Measurements from ENCODE around the gene CCDC157. TPM values are rescaled to one million over a fixed set of nuclear protein-coding genes. Genes with fewer than 3 reads are reported as not detected.

CCDC157 gene
- total RNA-seq, 4 donors from 2014 or later = 2.2 to 4.7 (median 3.1) TPM

DNA sequence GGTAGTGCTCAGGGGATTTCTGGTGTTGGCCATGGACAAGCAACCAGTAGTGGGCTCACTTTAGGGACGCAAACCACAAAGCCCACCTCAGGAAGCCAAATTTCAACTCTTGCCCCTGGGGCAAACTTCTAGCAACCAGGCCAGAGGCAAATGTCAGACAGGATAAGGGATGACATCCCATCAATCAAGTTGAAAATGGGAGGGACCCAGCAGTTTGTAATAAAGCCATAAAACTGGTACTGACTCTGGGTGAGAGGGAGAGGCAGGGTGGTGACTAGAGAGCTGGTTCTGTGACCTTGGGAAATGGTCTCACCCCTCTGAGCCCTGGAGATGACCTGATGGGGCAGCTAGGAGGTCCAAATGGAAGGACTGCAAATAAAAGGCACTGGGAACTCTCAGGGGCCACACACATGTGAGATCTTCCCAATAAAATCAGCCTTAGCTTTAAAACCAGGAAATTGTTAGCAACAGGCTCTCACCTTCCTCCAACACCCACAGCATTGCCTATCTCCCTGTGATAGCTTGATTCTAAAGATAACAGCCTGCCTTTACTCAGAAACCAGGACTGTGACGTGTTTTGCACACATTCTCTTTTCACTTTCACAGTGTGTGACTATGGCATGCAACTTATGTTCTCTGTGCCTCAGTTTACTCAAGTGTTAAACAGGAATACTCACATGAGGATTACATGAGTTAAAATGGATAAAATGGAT is 23.7 kb upstream of the CCDC157 start:
- TF ChIP-seq POLR2A (IDR thresholded peaks at IDR 0.05) = no peak
- no peak for TF ChIP-seq CTCF (IDR thresholded peaks at IDR 0.05)
- no peak for TF ChIP-seq EP300 (IDR thresholded peaks at IDR 0.05)
- no peak for TF ChIP-seq POLR2AphosphoS5 (IDR thresholded peaks at IDR 0.05)
- WGBS = 78% methylated on average over 2 of the region's 2 CpGs
- no peaks in the 10 kb centered on the region for H3K9me3 ChIP-seq
- no peaks in the 10 kb centered on the region for H3K27me3 ChIP-seq
- H3K27ac ChIP-seq = no peak overlapping the region
- no peak overlapping the region for H3K4me3 ChIP-seq
- DNase-seq (ENCODE audit: low spot score in 2 of 2) = no peak
- peaks cover 70% of the 10 kb centered on the region for H3K36me3 ChIP-seq
- H3K4me1 ChIP-seq = no peaks in the 10 kb centered on the region

- peaks cover 76% of the 10 kb centered on the region for H3K36me3 ChIP-seq
- WGBS = 86% methylated on average over 3 of the region's 3 CpGs
Measured at GRCh38 chr22:30333707-30334087, 23.1 kb upstream of the CCDC157 start.

GRCh38 chr22:30334646-30335045 is 22.2 kb upstream of the CCDC157 start:
- H3K36me3 ChIP-seq = peaks cover 85% of the 10 kb centered on the region
- H3K27me3 ChIP-seq = no peaks in the 10 kb centered on the region
- H3K4me3 ChIP-seq = no peak overlapping the region
- no peak for TF ChIP-seq CTCF (IDR thresholded peaks at IDR 0.05)
- TF ChIP-seq POLR2AphosphoS5 (IDR thresholded peaks at IDR 0.05) = no peak
- no peak for TF ChIP-seq EP300 (IDR thresholded peaks at IDR 0.05)
- no peak overlapping the region for H3K27ac ChIP-seq
- no peaks in the 10 kb centered on the region for H3K4me1 ChIP-seq
- no peaks in the 10 kb centered on the region for H3K9me3 ChIP-seq
- WGBS = 98% methylated on average over 4 of the region's 4 CpGs
- no peak for DNase-seq (ENCODE audit: low spot score in 2 of 2)

More at GRCh38 chr22:30333707-30334087, 23.1 kb upstream of the CCDC157 start:
- Histone ChIP-seq H3K9me3 (no peaks in the 10 kb centered on the region), H3K27me3 (no peaks in the 10 kb centered on the region), H3K4me1 (no peaks in the 10 kb centered on the region), H3K4me3 (no peak overlapping the region), H3K27ac (no peak overlapping the region)
- no peak for TF ChIP-seq POLR2A (IDR thresholded peaks at IDR 0.05)
- TF ChIP-seq POLR2AphosphoS5 (IDR thresholded peaks at IDR 0.05) = no peak
- no peak for TF ChIP-seq EP300 (IDR thresholded peaks at IDR 0.05)
- no peak for TF ChIP-seq CTCF (IDR thresholded peaks at IDR 0.05)
- DNase-seq (ENCODE audit: low spot score in 2 of 2) = no peak

DNA sequence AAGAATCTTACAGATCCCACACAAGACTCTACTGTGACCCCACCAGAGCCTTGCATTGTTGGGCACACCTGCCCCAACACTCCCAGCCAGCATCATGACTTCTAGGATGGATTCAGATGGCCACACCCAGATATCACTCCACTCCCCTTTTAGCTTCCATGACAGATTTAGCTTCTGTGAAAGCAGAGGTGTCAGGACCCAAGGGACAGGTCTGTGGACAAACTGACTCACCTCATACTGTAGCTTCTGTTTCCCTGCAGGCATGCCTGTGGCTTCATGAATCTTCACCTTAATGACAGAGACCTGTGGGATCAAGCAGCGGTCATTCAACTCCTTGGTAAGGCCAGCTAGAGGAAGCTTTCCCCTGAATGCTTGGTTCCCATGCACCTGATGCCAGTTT is 21.6 kb upstream of the CCDC157 start:
- H3K36me3 ChIP-seq = peaks cover 91% of the 10 kb centered on the region

More for the DNA sequence above, 21.6 kb upstream of the CCDC157 start:
- 100% methylated on average over 1 of the region's 1 CpG for WGBS
- no peak for DNase-seq (ENCODE audit: low spot score in 2 of 2)
- TF ChIP-seq CTCF (IDR thresholded peaks at IDR 0.05) = no peak
- no peak for TF ChIP-seq POLR2AphosphoS5 (IDR thresholded peaks at IDR 0.05)
- no peak for TF ChIP-seq POLR2A (IDR thresholded peaks at IDR 0.05)
- no peak for TF ChIP-seq EP300 (IDR thresholded peaks at IDR 0.05)
- Histone ChIP-seq H3K4me1 (no peaks in the 10 kb centered on the region), H3K9me3 (no peaks in the 10 kb centered on the region), H3K4me3 (no peak overlapping the region), H3K27ac (no peak overlapping the region), H3K27me3 (no peaks in the 10 kb centered on the region)

Data from suprapubic skin (tissue), 4 donors.